GM20000 (cell line): ENCODE measurements around the gene HOGA1.

ENCODE experiments used
- DNase-seq: peaks from one replicate; pipeline ENCODE4 v3.0.0; 2012; ENCODE audit warnings: low spot score
- CTCF ChIP-seq: IDR thresholded peaks from 2 replicates; pipeline ENCODE4 v1.5.1; 2012; ENCODE audit warnings: mild to moderate bottlenecking, control low read depth; ENCODE audit errors: extremely low read depth, missing control alignments

HOGA1 gene

DNA sequence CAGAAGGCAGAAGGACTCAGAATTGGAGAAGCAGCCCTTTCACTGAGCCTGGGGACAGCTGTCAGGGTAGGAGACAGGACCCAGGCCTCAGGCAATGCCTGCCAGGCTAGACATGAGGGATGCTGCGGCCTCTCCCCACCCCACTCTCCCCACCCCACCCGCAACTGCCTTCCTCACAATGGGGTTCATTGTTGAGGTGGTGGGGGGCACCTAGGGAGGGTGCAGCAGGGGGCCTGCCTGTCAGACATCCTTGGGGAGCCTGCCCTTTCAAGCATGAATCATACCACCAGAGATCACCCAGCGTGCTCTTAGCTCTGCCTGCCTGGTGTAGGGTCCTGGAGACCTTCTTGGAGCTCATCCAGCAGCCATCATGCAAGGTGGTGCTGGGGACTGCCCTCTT lies 5.3 kb downstream of the HOGA1 start, which contains the start of gene C10orf62:
C10orf62 (plus strand) TSS at position 243 of the 400 bp plus-strand sequence. CDS start 177 bp downstream, outside the sequence.
- DNase-seq, result no peak
- no peak for TF ChIP-seq CTCF

DNA sequence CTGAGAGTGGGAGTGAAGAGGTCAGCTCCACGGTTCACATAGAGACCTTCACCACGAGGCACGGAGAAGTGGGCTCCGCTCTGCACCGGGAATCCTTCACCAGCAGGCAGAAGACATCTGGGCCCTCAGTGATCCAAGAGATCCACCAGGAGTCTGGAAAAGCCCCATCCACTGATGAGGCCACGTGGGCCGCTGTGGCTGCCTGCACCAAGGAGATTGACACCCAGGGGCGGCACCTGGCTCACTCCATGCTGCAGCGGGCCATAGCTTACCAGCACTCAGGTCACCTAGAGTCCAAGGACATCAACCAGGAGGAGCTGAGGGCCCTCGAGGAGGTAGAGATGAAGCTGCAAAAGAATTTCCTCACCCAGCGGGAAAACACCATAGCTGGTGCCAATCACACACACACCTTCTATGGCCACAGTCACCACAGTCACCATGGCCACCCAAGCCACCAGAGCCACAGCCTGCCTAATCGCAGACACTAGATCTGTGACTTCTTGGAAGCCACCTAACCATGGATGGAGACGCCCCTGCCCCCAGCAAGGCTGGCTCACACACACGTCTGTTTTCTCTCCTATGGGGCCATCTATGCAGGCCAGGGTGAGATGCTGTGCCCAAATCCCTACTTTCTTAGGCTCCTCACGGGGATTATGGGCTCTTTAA lies 6.0 kb downstream of the HOGA1 start:
- no peak for DNase-seq

GRCh38 chr10:97590748-97591495 lies 6.7 kb downstream of the HOGA1 start:
- no peak for DNase-seq
- no peak for TF ChIP-seq CTCF

More for the DNA sequence above, 6.0 kb downstream of the HOGA1 start:
- no peak for TF ChIP-seq CTCF

- DNase-seq, result no peak
- no peak for TF ChIP-seq CTCF
Measured at GRCh38 chr10:97593421-97593820, 9.2 kb downstream of the HOGA1 start.

- DNase-seq, result no peak
Measured at GRCh38 chr10:97596101-97597082, 12.2 kb downstream of the HOGA1 start.

GRCh38 chr10:97597778-97598177 lies 13.6 kb downstream of the HOGA1 start:
- no peak for TF ChIP-seq CTCF
- no peak for DNase-seq

More at GRCh38 chr10:97596101-97597082, 12.2 kb downstream of the HOGA1 start:
- no peak for TF ChIP-seq CTCF
